Activated CD8-positive, alpha-beta memory T cell treated with anti-CD3 and anti-CD28 coated beads for 1 hour (primary cell): ENCODE data around the gene C4BPB.

ENCODE experiments used
- DNase-seq, 2 donors: peaks; one replicate each; pipeline ENCODE4 v3.0.0-alpha.2; 2020; ENCODE audit warnings: low read depth in 1 of 2; ENCODE audit errors: extremely low read depth in 1 of 2

The C4BPB gene

GRCh38 chr1:207058878-207059867 is 29.5 kb upstream of the C4BPB start:
- DNase-seq = no peak

DNA sequence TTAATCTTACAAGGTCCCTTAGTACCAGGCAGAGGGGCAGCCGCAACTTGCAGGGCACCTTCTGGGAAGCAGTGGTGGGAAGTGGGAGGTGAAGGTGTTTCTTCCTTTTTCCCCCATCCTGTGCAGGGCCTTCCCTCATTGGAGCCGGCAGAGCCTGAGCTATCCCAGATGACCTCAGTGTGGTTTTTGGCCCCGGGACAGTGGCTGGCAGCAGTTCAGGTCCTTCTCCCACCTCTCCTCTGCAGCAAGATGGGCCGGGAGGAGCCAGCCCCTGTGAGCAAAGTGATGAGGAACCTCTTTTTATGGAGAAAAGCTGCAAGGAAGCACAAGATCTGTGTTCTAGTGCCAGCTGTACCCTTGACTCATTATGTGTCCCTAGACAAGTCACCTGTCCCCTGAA is 28.8 kb upstream of the C4BPB start:
- DNase-seq = no peak

DNA sequence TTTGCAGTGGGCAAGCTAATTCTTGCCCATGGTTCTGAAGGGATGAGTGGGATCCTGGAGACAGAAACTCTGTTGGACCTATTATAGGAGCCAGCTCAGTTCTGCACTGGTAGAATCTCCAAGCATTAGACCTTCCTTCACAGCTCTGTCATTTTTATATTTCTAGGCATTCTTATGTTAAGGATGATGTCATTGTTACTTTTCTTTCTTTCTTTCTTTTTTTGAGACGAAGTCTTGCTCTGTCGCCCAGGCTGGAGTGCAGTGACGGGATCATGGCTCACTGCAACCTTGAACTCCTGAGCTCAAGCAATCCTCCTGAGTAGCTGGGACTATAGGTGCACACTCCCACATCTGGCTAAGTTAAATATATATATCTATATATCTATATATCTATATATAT is 28.1 kb upstream of the C4BPB start:
- DNase-seq = no peak

- DNase-seq = no peak
These were observed 26.6 kb upstream of the C4BPB start for GRCh38 chr1:207062058-207062457.

DNA sequence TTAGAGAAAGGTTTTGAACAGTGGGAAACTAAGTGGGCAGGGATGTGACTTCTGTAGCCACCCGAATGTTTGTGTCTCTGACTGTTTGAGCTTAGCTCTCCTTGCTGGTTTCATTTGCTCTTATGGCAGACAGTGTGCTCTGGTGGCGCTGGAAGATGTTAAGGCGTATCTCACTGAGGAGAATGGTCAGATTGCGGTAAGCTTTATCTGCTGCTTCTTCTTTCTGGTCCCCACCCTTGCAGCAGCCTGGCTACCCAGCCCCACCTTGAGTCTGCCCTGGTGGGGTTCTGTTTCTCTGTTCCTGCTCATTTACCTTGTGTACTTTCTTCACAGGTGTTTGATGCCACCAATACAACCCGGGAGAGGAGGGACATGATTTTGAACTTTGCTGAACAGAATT is 25.6 kb upstream of the C4BPB start:
- DNase-seq = no peak

DNA sequence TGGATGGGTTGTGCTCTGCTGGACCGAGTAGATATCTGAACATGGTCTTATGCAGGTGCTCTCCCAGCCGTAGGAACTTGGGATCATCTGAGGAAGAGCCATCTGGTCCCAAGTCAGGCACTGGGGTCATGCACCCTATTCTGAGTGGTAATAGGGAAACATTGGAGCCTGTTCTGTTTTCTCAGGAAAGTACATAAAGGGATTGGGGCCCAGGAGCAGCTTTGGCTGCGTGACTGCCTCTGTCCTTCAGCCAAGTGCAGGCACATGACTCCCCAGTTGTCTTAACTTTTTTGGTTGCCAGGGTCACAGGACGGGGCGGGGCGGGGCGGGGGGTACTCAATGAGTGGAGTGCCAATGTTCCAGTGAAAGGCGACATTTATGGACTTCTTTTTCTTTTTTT is 24.1 kb upstream of the C4BPB start:
- DNase-seq = no peak

GRCh38 chr1:207067185-207067584 is 21.5 kb upstream of the C4BPB start:
- DNase-seq = no peak

DNA sequence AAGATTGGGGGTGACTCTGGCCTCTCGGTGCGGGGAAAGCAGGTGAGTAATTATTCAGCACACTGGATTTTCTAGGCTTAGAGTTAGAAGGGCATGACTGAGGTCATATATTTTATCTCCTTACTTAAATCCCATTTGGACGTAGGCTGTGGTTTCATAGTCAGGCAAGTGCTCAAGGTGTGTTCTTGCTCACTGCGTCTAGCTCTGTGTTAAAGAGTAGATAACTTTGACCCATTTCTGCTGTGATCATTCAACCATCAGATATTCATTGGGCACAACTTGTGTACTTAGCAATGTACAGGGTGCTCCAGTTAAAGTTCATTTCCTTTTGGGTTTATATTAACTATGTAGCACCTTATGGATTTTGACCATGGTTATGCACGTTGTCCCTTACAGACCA is 21.0 kb upstream of the C4BPB start:
- no peak for DNase-seq

GRCh38 chr1:207069061-207069460 is 19.6 kb upstream of the C4BPB start:
- DNase-seq = no peak

DNA sequence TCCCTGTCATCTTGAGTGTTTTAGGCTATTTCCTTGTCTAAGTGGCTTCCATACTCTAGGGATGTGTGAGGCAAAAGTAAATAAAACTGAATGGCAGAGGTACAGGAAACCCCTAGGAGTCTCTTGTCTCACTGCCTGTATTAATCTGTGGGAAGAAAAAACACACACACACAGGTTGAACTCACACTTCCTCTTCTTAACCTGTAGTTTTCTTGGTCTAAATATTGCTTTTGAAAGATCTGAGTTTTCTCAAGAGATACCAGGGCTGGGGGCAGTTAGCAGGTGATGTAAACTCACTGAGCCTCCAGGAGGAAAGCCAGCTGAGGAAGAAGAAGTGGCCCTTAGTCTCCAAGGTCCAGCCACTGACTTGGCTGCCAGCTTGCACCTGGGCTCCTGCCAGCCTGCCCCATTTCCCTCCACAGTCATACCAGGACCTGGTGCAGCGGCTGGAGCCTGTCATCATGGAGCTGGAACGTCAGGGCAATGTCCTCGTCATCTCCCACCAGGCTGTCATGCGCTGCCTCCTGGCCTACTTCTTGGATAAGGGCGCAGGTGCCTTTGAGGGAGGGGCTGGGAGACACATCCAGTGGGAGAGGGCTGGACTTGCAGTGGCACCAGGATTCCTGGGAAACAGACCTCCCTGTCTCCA is 18.7 kb upstream of the C4BPB start:
- no peak for DNase-seq

DNA sequence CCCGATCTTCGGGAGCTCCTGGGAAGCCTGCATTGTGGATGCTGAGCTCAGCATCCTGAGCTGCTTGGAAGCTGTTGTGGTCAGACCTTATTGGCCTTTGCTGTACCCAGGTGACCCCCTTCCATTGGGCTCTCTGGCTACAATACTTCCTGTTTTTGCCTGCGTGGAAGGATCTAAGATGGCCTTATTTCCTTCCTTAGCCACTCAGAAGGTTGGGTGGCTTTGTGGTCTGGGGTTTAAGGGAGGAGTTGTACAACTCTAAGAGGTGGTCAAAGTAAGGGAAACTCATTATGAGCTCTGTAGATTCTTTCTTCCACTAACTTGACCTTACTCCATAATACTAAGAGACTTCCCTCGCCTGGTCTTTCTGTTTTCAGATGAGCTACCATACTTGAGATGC is 17.8 kb upstream of the C4BPB start:
- no peak for DNase-seq

- DNase-seq = no peak
These were observed 17.2 kb upstream of the C4BPB start for GRCh38 chr1:207071426-207071825.

GRCh38 chr1:207072233-207072632 is 16.4 kb upstream of the C4BPB start:
- DNase-seq = no peak

- DNase-seq = no peak
These were observed 14.5 kb upstream of the C4BPB start for GRCh38 chr1:207073906-207074820.

GRCh38 chr1:207076181-207076955 is 12.3 kb upstream of the C4BPB start:
- DNase-seq = no peak

DNA sequence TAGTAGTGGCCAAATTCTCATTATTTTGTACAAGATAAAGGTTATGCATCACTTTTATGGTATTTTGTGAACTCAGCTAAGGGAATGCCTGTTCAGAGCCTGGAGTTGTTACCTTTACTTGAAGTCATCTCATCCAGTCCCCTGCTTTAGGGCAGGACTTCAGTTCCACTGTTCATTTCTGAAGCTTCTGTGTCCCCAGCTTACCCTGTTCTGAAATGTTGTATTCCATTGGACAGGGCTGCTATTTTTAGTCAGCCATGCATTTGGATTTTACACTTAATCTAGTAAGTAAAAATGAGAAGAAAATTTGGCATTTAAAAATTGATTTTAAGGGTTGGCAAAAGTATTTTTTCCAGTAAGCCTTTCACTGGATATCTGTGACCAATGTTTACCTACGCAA is 11.6 kb upstream of the C4BPB start:
- DNase-seq = no peak

DNA sequence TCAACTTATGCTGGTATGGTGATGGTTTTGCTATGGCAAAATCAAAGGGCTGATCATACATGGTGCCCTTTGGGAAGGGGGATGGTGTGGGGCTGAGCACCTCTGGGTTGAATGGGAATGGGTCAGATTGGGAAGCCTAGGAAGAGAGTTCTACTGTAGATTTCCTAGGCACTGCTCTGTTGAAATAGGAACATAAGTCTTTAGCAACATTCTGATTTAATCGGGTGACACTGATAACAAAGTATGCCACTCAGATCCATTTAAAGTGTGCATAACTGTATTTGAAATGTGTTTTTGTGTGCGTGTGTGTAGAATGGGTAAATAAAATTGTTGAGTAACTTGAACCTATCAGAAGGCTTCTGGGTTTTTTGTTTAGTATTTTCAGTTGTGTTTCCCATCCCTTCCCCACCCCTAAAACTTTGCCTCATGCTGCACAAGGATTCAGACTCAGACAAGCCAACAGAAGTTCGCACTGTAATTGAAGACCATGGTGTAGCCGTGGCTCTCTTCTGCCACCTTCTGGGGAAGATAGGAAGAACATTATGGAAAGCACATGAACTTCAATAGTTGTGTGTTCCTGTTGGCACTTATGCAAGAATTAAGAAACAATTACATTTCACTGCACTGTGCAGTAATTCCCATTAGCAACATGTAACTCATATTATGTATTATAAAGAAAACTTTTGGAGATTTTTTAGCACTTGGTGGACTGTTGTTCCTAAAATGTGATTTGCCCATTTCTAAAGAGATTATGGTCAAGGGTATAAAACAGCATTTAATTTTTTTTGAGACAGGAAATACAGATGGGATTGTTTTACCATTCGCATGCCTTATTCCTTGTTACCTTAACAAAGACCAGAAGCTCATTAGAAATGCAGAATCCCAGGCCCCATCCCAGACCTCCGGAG is 10.9 kb upstream of the C4BPB start:
- peak; percentile 23 to 29 for DNase-seq

DNA sequence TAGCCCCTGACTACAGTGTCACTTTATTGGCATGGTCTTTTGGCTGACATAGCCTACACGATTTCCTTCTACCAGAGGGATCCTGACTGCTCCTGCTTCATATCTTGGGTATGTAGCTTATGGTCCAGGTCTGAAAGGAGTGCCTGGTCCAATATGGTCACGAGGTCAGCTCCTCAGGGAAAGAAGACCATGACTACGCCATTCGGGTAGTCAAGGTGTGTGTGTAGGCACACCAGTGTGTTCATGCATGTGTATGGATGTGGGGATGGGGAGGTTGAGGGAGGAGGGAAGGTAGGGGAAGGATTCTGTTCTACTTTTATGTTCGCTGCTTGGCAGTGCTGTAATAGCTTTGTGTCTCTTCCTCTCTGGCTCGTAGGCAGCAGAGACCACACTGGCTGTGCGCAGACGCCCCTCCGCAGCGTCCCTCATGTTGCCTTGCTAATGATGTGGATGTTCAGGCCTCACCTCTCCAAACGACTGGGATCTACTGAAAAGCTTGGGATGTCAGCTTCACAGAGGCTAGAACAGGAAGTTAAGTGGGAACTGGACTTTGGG is 10.0 kb upstream of the C4BPB start:
- no peak for DNase-seq

- DNase-seq = no peak
These were observed 8.9 kb upstream of the C4BPB start for GRCh38 chr1:207079706-207080241.
